HS-27A (cell line): Measurements from ENCODE around the gene NISCH.

Experiments
- DNase-seq: peaks from one replicate; pipeline ENCODE4 v3.0.0-alpha.2; 2012; ENCODE audit warnings: low read depth, missing footprints

Gene NISCH

GRCh38 chr3:52490939-52491526 lies 35.6 kb downstream of the NISCH start:
- DNase-seq, result no peak

GRCh38 chr3:52492059-52492458 lies 36.7 kb downstream of the NISCH start:
- DNase-seq, result no peak

- no peak for DNase-seq
Measured at GRCh38 chr3:52493232-52494017, 38.0 kb downstream of the NISCH start.

- DNase-seq, result no peak
Measured at GRCh38 chr3:52494445-52494844, 39.0 kb downstream of the NISCH start.

- no peak for DNase-seq
Measured at GRCh38 chr3:52494886-52495495, 39.6 kb downstream of the NISCH start, which contains the start of gene STAB1. TSS of gene STAB1 (plus strand) at chr3:52495338. CDS start at chr3:52495414, 76 bp downstream.

GRCh38 chr3:52495777-52496602 lies 40.6 kb downstream of the NISCH start:
- no peak for DNase-seq

- no peak for DNase-seq
Measured at GRCh38 chr3:52498137-52499054, 43.0 kb downstream of the NISCH start.

- DNase-seq, result no peak
Measured at GRCh38 chr3:52501046-52501445, 45.6 kb downstream of the NISCH start.

GRCh38 chr3:52502001-52502400 lies 46.6 kb downstream of the NISCH start:
- no peak for DNase-seq

GRCh38 chr3:52502808-52503350 lies 47.5 kb downstream of the NISCH start:
- DNase-seq, result no peak

GRCh38 chr3:52503788-52504424 lies 48.5 kb downstream of the NISCH start:
- DNase-seq, result no peak

GRCh38 chr3:52504977-52505376 lies 49.6 kb downstream of the NISCH start:
- no peak for DNase-seq

- DNase-seq, result no peak
Measured at GRCh38 chr3:52506266-52506966, 51.0 kb downstream of the NISCH start.

- peak; percentile 78 for DNase-seq
Measured at GRCh38 chr3:52507359-52507758, 52.0 kb downstream of the NISCH start.

- no peak for DNase-seq
Measured at GRCh38 chr3:52509753-52510328, 54.4 kb downstream of the NISCH start.

- no peak for DNase-seq
Measured at GRCh38 chr3:52511509-52511908, 56.1 kb downstream of the NISCH start.

- DNase-seq, result no peak
Measured at GRCh38 chr3:52512105-52512504, 56.7 kb downstream of the NISCH start.

GRCh38 chr3:52512727-52513126 lies 57.3 kb downstream of the NISCH start:
- DNase-seq, result no peak

- no peak for DNase-seq
Measured at GRCh38 chr3:52513281-52513680, 57.9 kb downstream of the NISCH start.
